HepG2 (cell line): ENCODE results near the gene BAIAP2L2. TPM values are rescaled to one million over a fixed set of nuclear protein-coding genes. Genes with fewer than 3 reads are reported as not detected.
A peak's percentile ranks its signal among the peaks of the same experiment; 100 is the strongest.

Experiments
- HMGXB4 ChIP-seq, 2 experiments: sonication (generic) in 1 of 2; formaldehyde crosslinking in 1 of 2; IDR thresholded peaks; 2 replicates each; pipeline versions ENCODE4 v1.4.0 to v1.6.1; 2018 to 2020; ENCODE audit warnings: missing genetic modification reagents in 2 of 2, borderline replicate concordance in 1 of 2, low read depth in 1 of 2, mild to moderate bottlenecking in 1 of 2, missing biosample characterization in 1 of 2
- KMT2B ChIP-seq: IDR thresholded peaks from 2 replicates; pipeline ENCODE4 v1.6.1; 2016; ENCODE audit warnings: missing genetic modification reagents, missing compliant biosample characterization
- PCBP2 ChIP-seq: fragments of 200-400 bp; formaldehyde crosslinking; optimal IDR thresholded peaks from 2 replicates; pipeline ENCODE3; 2018; ENCODE audit warnings: low read length, low read depth; ENCODE audit not compliant: poor library complexity, severe bottlenecking
- RXRB ChIP-seq: IDR thresholded peaks from 2 replicates; pipeline ENCODE4 v1.6.1; 2016; ENCODE audit warnings: borderline replicate concordance, missing genetic modification reagents, missing compliant biosample characterization
- SMARCC2 ChIP-seq: fragments of 450-650 bp; IDR thresholded peaks from 2 replicates; pipeline ENCODE4 v1.6.1; 2017; ENCODE audit warnings: antibody characterized with exemption, mild to moderate bottlenecking
- SMARCE1 ChIP-seq: fragments of 450-650 bp; IDR thresholded peaks from 2 replicates; pipeline ENCODE4 v1.6.1; 2017; ENCODE audit warnings: borderline replicate concordance
- UBTF ChIP-seq: sonication (generic); formaldehyde crosslinking; IDR thresholded peaks from 2 replicates; pipeline ENCODE4 v1.4.0; 2020; ENCODE audit warnings: mild to moderate bottlenecking, missing genetic modification reagents
- ZBTB4 ChIP-seq: sonication (generic); formaldehyde crosslinking; IDR thresholded peaks from 2 replicates; pipeline ENCODE4 v1.4.0; 2020; ENCODE audit warnings: missing genetic modification reagents, mild to moderate bottlenecking, borderline replicate concordance
- ZBTB7B ChIP-seq: sonication (generic); formaldehyde crosslinking; IDR thresholded peaks from 2 replicates; pipeline ENCODE4 v1.4.0; 2020; ENCODE audit warnings: missing genetic modification reagents
- ZHX1 ChIP-seq: sonication (generic); formaldehyde crosslinking; IDR thresholded peaks from 2 replicates; pipeline ENCODE4 v1.8.1; 2022; ENCODE audit warnings: low read depth, mild to moderate bottlenecking, missing genetic modification reagents
- ZNF547 ChIP-seq: sonication (generic); formaldehyde crosslinking; IDR thresholded peaks from 2 replicates; pipeline ENCODE4 v1.5.1; 2020; ENCODE audit warnings: mild to moderate bottlenecking, missing genetic modification reagents
- ZNF770 ChIP-seq: sonication (generic); formaldehyde crosslinking; IDR thresholded peaks from 2 replicates; pipeline ENCODE4 v1.5.0; 2020; ENCODE audit warnings: mild to moderate bottlenecking, missing genetic modification reagents
- ZSCAN25 ChIP-seq: sonication (generic); formaldehyde crosslinking; IDR thresholded peaks from 2 replicates; pipeline ENCODE4 v1.8.0; 2022; ENCODE audit warnings: mild to moderate bottlenecking, missing genetic modification reagents
- polyA plus RNA-seq, 8 experiments: library from polyadenylated mRNA; depleted of rRNA in 3 of 8; stranded (reverse) in 7 of 8; unstranded in 1 of 8; fragments of >200 nt; fragmentation: Illumina TruSeq in 4 of 8; extraction: Trizol in 4 of 8; gene quantifications; 2 replicates each; pipeline versions ENCODE4 v1.2.1 to v1.2.3, GENCODE V29; 2011 to 2016; ENCODE audit warnings: low read depth in 4 of 8, missing spikeins in 1 of 8, mixed read lengths in 1 of 8; ENCODE audit not compliant: insufficient read depth in 1 of 8
- total RNA-seq, 5 experiments: library from RNA; depleted of rRNA; stranded (reverse); fragments of >200 nt; fragmentation: Illumina TruSeq; extraction: Trizol; gene quantifications; 2 replicates each; pipeline ENCODE4 v1.2.3, GENCODE V29; 2016; ENCODE audit warnings: low read depth in 1 of 5

Gene BAIAP2L2
- total and polyA plus RNA-seq, 2 of the 13 experiments (the other 11 are each of a cell fraction or from before 2014, with no cell fraction given) = 4.4 to 7.5 TPM

GRCh38 chr22:38110863-38111852, 674 bp upstream of the BAIAP2L2 start (continued):
- TF ChIP-seq UBTF (CRISPR knock-in tag) (0 out of 2 replicates have a peak, but pooled peaks have one; percentile 19), ZBTB4 (CRISPR knock-in tag) (0 out of 2 replicates have a peak, but pooled peaks have one; percentile 16), PCBP2 (no peak), ZNF547 (CRISPR knock-in tag) (0 out of 2 replicates have a peak, but pooled peaks have one; percentile 25), ZNF770 (CRISPR knock-in tag) (no peak), HMGXB4 (CRISPR knock-in tag; IDR thresholded peaks at IDR 0.05; ENCODE audit: borderline replicate concordance in 1 of 2, low read depth in 1 of 2) (no peak), SMARCC2 (no peak), ZBTB7B (CRISPR knock-in tag) (peak; percentile 31; the same call in 1 of the 2 replicates), ZSCAN25 (CRISPR knock-in tag) (no peak), ZHX1 (CRISPR knock-in tag) (0 out of 2 replicates have a peak, but pooled peaks have one; percentile 13), SMARCE1 (no peak), KMT2B (CRISPR knock-in tag) (no peak), RXRB (0 out of 2 replicates have a peak, but pooled peaks have one; percentile 14)
